HCT116 (cell line): ENCODE data around the gene LSM14A.

ENCODE experiments used
- CEBPB ChIP-seq: IDR thresholded peaks from 2 replicates; pipeline ENCODE4 v1.6.1; 2012; ENCODE audit warnings: low read depth
- CTCF ChIP-seq, 3 experiments: fragments of 200-600 bp in 1 of 3; sonication (generic) in 1 of 3; IDR thresholded peaks in 2 of 3; conservative IDR thresholded peaks in 1 of 3; 2 replicates each; pipeline ENCODE4 v1.5.1; 2012 to 2017; ENCODE audit warnings: low read depth in 2 of 3, low read length in 2 of 3, antibody characterized with exemption in 1 of 3, borderline replicate concordance in 1 of 3, control low read depth in 1 of 3, mild to moderate bottlenecking in 1 of 3, mixed read lengths in 1 of 3, mixed run types in 1 of 3, moderate library complexity in 1 of 3; ENCODE audit not compliant: insufficient read depth in 1 of 3
- EZH2 ChIP-seq: fragments of 200-600 bp; sonication (generic); IDR thresholded peaks from 2 replicates; pipeline ENCODE4 v1.6.1; 2017; ENCODE audit warnings: antibody characterized with exemption, mixed run types
- POLR2A ChIP-seq: IDR thresholded peaks from 2 replicates; pipeline ENCODE4 v1.7.0; 2011; ENCODE audit warnings: borderline replicate concordance; ENCODE audit not compliant: insufficient read depth, insufficient read length; ENCODE audit errors: extremely low read depth
- RAD21 ChIP-seq: IDR thresholded peaks from 2 replicates; pipeline ENCODE4 v1.6.1; 2012; ENCODE audit warnings: low read depth, mild to moderate bottlenecking
- REST ChIP-seq: IDR thresholded peaks from 2 replicates; pipeline ENCODE4 v1.6.1; 2012; ENCODE audit warnings: low read depth

GRCh38 chr19:34275705-34276104 is 103.4 kb downstream of the LSM14A start:
- TF ChIP-seq REST, result no peak
- 0 out of 6 replicates have a peak, but pooled peaks of 1 of the 3 experiments have one; percentile 7 for TF ChIP-seq CTCF (IDR thresholded peaks at IDR 0.05 in 2 of 3, conservative IDR thresholded peaks at IDR 0.05 in 1 of 3; ENCODE audit: borderline replicate concordance in 1 of 3, insufficient read depth in 1 of 3, low read depth in 2 of 3, low read length in 2 of 3)
- no peak for TF ChIP-seq EZH2
- TF ChIP-seq POLR2A, result no peak
- no peak for TF ChIP-seq RAD21
- no peak for TF ChIP-seq CEBPB
